Activated naive CD4-positive, alpha-beta T cell treated with anti-CD3 and anti-CD28 coated beads for 36 hours (primary cell): ENCODE data around the gene UTS2. TPM values are rescaled to one million over a fixed set of nuclear protein-coding genes. Genes with fewer than 3 reads are reported as not detected.

Experiments used
- CTCF ChIA-PET: fragments of 350-600 bp; sonication (Branson Sonifier 250); formaldehyde crosslinking; loops from one replicate; lab custom pipeline; 2021; ENCODE audit warnings: antibody characterized with exemption; lab: Charles Lee
- DNase-seq: peaks from one replicate; pipeline ENCODE4 v3.0.0-alpha.2; 2020
- H3K27ac Mint-ChIP-seq: one replicate; pipeline ENCODE4 v1.8.0; 2021; ENCODE audit warnings: mild to moderate bottlenecking, mixed read lengths
- H3K27me3 Mint-ChIP-seq: one replicate; pipeline ENCODE4 v1.8.0; 2021; ENCODE audit warnings: low read depth, mixed read lengths
- H3K36me3 Mint-ChIP-seq: one replicate; pipeline ENCODE4 v1.8.0; 2021; ENCODE audit warnings: low read depth, mixed read lengths
- H3K4me1 Mint-ChIP-seq: one replicate; pipeline ENCODE4 v1.8.0; 2021; ENCODE audit warnings: low read depth, mixed read lengths
- H3K4me3 Mint-ChIP-seq: one replicate; pipeline ENCODE4 v1.8.0; 2021; ENCODE audit warnings: mild to moderate bottlenecking, moderate library complexity, mixed read lengths
- H3K9me3 Mint-ChIP-seq: one replicate; pipeline ENCODE4 v1.8.0; 2021; ENCODE audit warnings: mixed read lengths
- intact Hi-C: fragments of 100-400 bp; cut with micrococcal nuclease; formaldehyde crosslinking; loops from one replicate; pipeline ENCODE4 v1.15.1; 2023
- total RNA-seq, 2 experiments: library from RNA; stranded (reverse); gene quantifications; one replicate each; pipeline ENCODE4 v1.2.3, GENCODE V29; 2021

UTS2 gene
- total RNA-seq, 2 experiments from 2014 or later = not detected

- intact Hi-C loops = no loop called here
- Mint-ChIP-seq H3K27ac (no peak overlapping the region), H3K9me3 (no peaks in the 10 kb centered on the region), H3K4me1 (no peaks in the 10 kb centered on the region), H3K27me3 (no peaks in the 10 kb centered on the region), H3K4me3 (no peak overlapping the region), H3K36me3 (no peaks in the 10 kb centered on the region)
- CTCF ChIA-PET = no interaction called here
- no peak for DNase-seq
These were observed 6.5 kb upstream of the UTS2 start for GRCh38 chr1:7859406-7859805.

GRCh38 chr1:7857985-7858384 is 5.1 kb upstream of the UTS2 start:
- H3K4me3 Mint-ChIP-seq = no peak overlapping the region
- H3K4me1 Mint-ChIP-seq = no peaks in the 10 kb centered on the region
- H3K9me3 Mint-ChIP-seq = no peaks in the 10 kb centered on the region
- no peak overlapping the region for H3K27ac Mint-ChIP-seq
- intact Hi-C loops = no loop called here
- H3K36me3 Mint-ChIP-seq = no peaks in the 10 kb centered on the region
- CTCF ChIA-PET = interaction anchor here (0.6 kb wide), 1 partner anchor 30 kb away, joined by 3 read pairs; no protein-coding TSS in a partner anchor
- no peak for DNase-seq
- no peaks in the 10 kb centered on the region for H3K27me3 Mint-ChIP-seq

- CTCF ChIA-PET = interaction anchor here (0.7 kb wide), 2 partner anchors 87 to 104 kb away, joined by 5 read pairs; no protein-coding TSS in a partner anchor
- intact Hi-C loops = no loop called here
- Mint-ChIP-seq H3K27ac (no peak overlapping the region), H3K27me3 (no peaks in the 10 kb centered on the region), H3K4me3 (no peak overlapping the region), H3K9me3 (no peaks in the 10 kb centered on the region), H3K4me1 (no peaks in the 10 kb centered on the region), H3K36me3 (no peaks in the 10 kb centered on the region)
- no peak for DNase-seq
These were observed 4.1 kb upstream of the UTS2 start for GRCh38 chr1:7857000-7857399.

GRCh38 chr1:7856345-7856744 is 3.5 kb upstream of the UTS2 start:
- Mint-ChIP-seq H3K4me1 (no peaks in the 10 kb centered on the region), H3K9me3 (no peaks in the 10 kb centered on the region), H3K27ac (no peak overlapping the region), H3K27me3 (no peaks in the 10 kb centered on the region), H3K36me3 (no peaks in the 10 kb centered on the region), H3K4me3 (no peak overlapping the region)
- CTCF ChIA-PET = interaction anchor here (0.7 kb wide), 1 partner anchor 88 kb away, joined by 5 read pairs; no protein-coding TSS in a partner anchor
- no peak for DNase-seq
- intact Hi-C loops = no loop called here

- H3K27ac Mint-ChIP-seq = no peak overlapping the region
- H3K36me3 Mint-ChIP-seq = no peaks in the 10 kb centered on the region
- no peak overlapping the region for H3K4me3 Mint-ChIP-seq
- no peaks in the 10 kb centered on the region for H3K4me1 Mint-ChIP-seq
- intact Hi-C loops = no loop called here
- no peak for DNase-seq
- H3K9me3 Mint-ChIP-seq = no peaks in the 10 kb centered on the region
- CTCF ChIA-PET = interaction anchor here (0.6 kb wide), 1 partner anchor 64 kb away, joined by 3 read pairs; no protein-coding TSS in a partner anchor
- H3K27me3 Mint-ChIP-seq = no peaks in the 10 kb centered on the region
These were observed 790 bp upstream of the UTS2 start for GRCh38 chr1:7853684-7854026.

GRCh38 chr1:7850786-7851185 is 2.1 kb downstream of the UTS2 start:
- CTCF ChIA-PET = no interaction called here
- intact Hi-C loops = no loop called here

GRCh38 chr1:7847599-7847998 is 5.3 kb downstream of the UTS2 start:
- H3K9me3 Mint-ChIP-seq = no peaks in the 10 kb centered on the region
- H3K27ac Mint-ChIP-seq = no peak overlapping the region
- no peak for DNase-seq
- intact Hi-C loops = no loop called here
- H3K4me3 Mint-ChIP-seq = no peak overlapping the region
- no peaks in the 10 kb centered on the region for H3K4me1 Mint-ChIP-seq
- CTCF ChIA-PET = no interaction called here
- no peaks in the 10 kb centered on the region for H3K27me3 Mint-ChIP-seq
- H3K36me3 Mint-ChIP-seq = no peaks in the 10 kb centered on the region

More at GRCh38 chr1:7850786-7851185, 2.1 kb downstream of the UTS2 start:
- Mint-ChIP-seq H3K27ac (no peak overlapping the region), H3K9me3 (no peaks in the 10 kb centered on the region), H3K27me3 (no peaks in the 10 kb centered on the region), H3K4me1 (no peaks in the 10 kb centered on the region), H3K36me3 (no peaks in the 10 kb centered on the region), H3K4me3 (no peak overlapping the region)
- DNase-seq = no peak

GRCh38 chr1:7846656-7847055 is 6.2 kb downstream of the UTS2 start:
- H3K36me3 Mint-ChIP-seq = no peaks in the 10 kb centered on the region
- H3K4me3 Mint-ChIP-seq = no peak overlapping the region
- H3K27ac Mint-ChIP-seq = no peak overlapping the region
- no peak for DNase-seq
- intact Hi-C loops = no loop called here
- H3K4me1 Mint-ChIP-seq = no peaks in the 10 kb centered on the region
- no peaks in the 10 kb centered on the region for H3K9me3 Mint-ChIP-seq
- CTCF ChIA-PET = no interaction called here
- H3K27me3 Mint-ChIP-seq = no peaks in the 10 kb centered on the region

- no peaks in the 10 kb centered on the region for H3K27me3 Mint-ChIP-seq
- no peaks in the 10 kb centered on the region for H3K9me3 Mint-ChIP-seq
- peaks cover 2% of the 10 kb centered on the region for H3K36me3 Mint-ChIP-seq
- intact Hi-C loops = no loop called here
- no peak overlapping the region for H3K27ac Mint-ChIP-seq
- CTCF ChIA-PET = no interaction called here
- H3K4me3 Mint-ChIP-seq = no peak overlapping the region
- no peak for DNase-seq
- H3K4me1 Mint-ChIP-seq = no peaks in the 10 kb centered on the region
These were observed 7.1 kb downstream of the UTS2 start for GRCh38 chr1:7845761-7846160.

GRCh38 chr1:7842517-7842916 is 10.3 kb downstream of the UTS2 start:
- CTCF ChIA-PET = no interaction called here
- no peaks in the 10 kb centered on the region for H3K27me3 Mint-ChIP-seq
- intact Hi-C loops = no loop called here
- no peak overlapping the region for H3K4me3 Mint-ChIP-seq
- no peaks in the 10 kb centered on the region for H3K4me1 Mint-ChIP-seq
- peaks cover 30% of the 10 kb centered on the region for H3K36me3 Mint-ChIP-seq
- DNase-seq = no peak
- peaks cover 17% of the 10 kb centered on the region for H3K9me3 Mint-ChIP-seq
- no peak overlapping the region for H3K27ac Mint-ChIP-seq

GRCh38 chr1:7839526-7839925 is 13.3 kb downstream of the UTS2 start:
- Mint-ChIP-seq H3K36me3 (peaks cover 45% of the 10 kb centered on the region), H3K4me3 (no peak overlapping the region), H3K27ac (no peak overlapping the region), H3K9me3 (peaks cover 18% of the 10 kb centered on the region), H3K27me3 (no peaks in the 10 kb centered on the region), H3K4me1 (no peaks in the 10 kb centered on the region)
- CTCF ChIA-PET = no interaction called here
- intact Hi-C loops = no loop called here
- DNase-seq = no peak

GRCh38 chr1:7838714-7839113 is 14.2 kb downstream of the UTS2 start:
- intact Hi-C loops = no loop called here
- Mint-ChIP-seq H3K27me3 (no peaks in the 10 kb centered on the region), H3K9me3 (peaks cover 18% of the 10 kb centered on the region), H3K36me3 (peaks cover 45% of the 10 kb centered on the region), H3K27ac (no peak overlapping the region), H3K4me1 (no peaks in the 10 kb centered on the region), H3K4me3 (no peak overlapping the region)
- CTCF ChIA-PET = no interaction called here
- no peak for DNase-seq

- Mint-ChIP-seq H3K27ac (no peak overlapping the region), H3K36me3 (peaks cover 25% of the 10 kb centered on the region), H3K9me3 (peaks cover 2% of the 10 kb centered on the region), H3K4me1 (no peaks in the 10 kb centered on the region), H3K27me3 (no peaks in the 10 kb centered on the region), H3K4me3 (no peak overlapping the region)
- CTCF ChIA-PET = no interaction called here
- intact Hi-C loops = no loop called here
- DNase-seq = no peak
These were observed 19.8 kb downstream of the UTS2 start for GRCh38 chr1:7833035-7833434.
